RWPE2 (cell line): ENCODE measurements around the gene NCAM2.

ENCODE experiments used
- ATAC-seq: fragments of 200-7000 bp; cut with Tn5 transposase; 3 replicates; pipeline ENCODE4 v1.9.1; 2021; ENCODE audit warnings: low read depth
- DNase-seq: peaks from one replicate; pipeline ENCODE4 v3.0.0-alpha.2; 2020; ENCODE audit warnings: low spot score
- H3K27ac ChIP-seq: fragments of 450-650 bp; 2 replicates; pipeline ENCODE4 v1.5.1; 2017; ENCODE audit warnings: mild to moderate bottlenecking; ENCODE audit not compliant: poor library complexity, severe bottlenecking
- H3K27me3 ChIP-seq: fragments of 250-450 bp; sonication (Bioruptor Pico); 2 replicates; pipeline ENCODE4 v1.5.1; 2021; ENCODE audit warnings: mild to moderate bottlenecking, moderate library complexity; ENCODE audit not compliant: insufficient read depth, poor library complexity, severe bottlenecking
- H3K36me3 ChIP-seq: fragments of 250-450 bp; sonication (Bioruptor Pico); 2 replicates; pipeline ENCODE4 v1.5.1; 2020; ENCODE audit warnings: low read depth, mild to moderate bottlenecking, moderate library complexity
- H3K4me1 ChIP-seq: fragments of 250-450 bp; sonication (Bioruptor Pico); 2 replicates; pipeline ENCODE4 v1.5.1; 2021; ENCODE audit warnings: mild to moderate bottlenecking, moderate library complexity; ENCODE audit not compliant: insufficient read depth, poor library complexity, severe bottlenecking
- H3K4me3 ChIP-seq: fragments of 250-450 bp; sonication (Bioruptor Pico); 2 replicates; pipeline ENCODE4 v1.5.1; 2021; ENCODE audit warnings: mild to moderate bottlenecking, moderate library complexity; ENCODE audit not compliant: severe bottlenecking
- H3K9me3 ChIP-seq: fragments of 250-450 bp; sonication (Bioruptor Pico); 2 replicates; pipeline ENCODE4 v1.5.1; 2021; ENCODE audit warnings: mild to moderate bottlenecking, moderate library complexity; ENCODE audit not compliant: severe bottlenecking
- TF ChIP-seq, protein P1 (sequence below): fragments of 450-650 bp; IDR thresholded peaks from one replicate; pipeline ENCODE4 v1.5.1; 2017; ENCODE audit warnings: mild to moderate bottlenecking, moderate library complexity; ENCODE audit not compliant: poor library complexity, severe bottlenecking

The NCAM2 gene

DNA sequence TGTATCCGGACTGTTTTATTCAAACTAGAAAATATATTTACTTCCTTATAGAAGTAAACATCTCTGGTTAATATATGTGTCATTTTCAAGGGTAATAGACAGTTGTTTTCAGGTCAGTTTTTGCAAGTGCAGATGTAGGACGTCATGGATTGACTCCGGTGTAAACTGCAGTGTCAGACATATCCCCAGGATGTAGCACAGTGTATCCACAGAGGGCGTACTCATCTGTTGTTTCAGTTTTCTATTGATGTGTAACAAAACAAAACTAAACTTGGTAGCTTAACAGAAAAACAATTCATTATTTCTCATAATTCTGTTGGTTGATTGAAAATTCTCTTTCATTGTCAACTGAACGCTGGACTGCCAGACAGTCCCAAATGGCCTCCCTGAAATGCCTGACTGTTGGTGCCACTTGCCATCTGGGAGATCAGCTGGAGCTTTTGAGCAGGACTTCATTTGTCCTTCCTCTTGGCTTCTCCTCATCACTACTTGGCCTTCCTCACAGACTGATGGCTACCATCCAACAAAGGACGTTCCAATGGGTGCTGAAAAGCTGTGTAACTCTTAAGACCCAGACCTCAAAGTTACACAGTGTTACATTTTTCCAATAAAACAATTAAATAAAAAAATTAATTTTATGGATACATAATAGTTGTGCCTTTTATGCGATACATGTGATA, 181.6 kb downstream of the NCAM2 start:
- ATAC-seq: no peak
- no peak overlapping the region for H3K27ac ChIP-seq

GRCh38 chr21:21182401-21183010, 184.3 kb downstream of the NCAM2 start:
- peaks cover 29% of the 10 kb centered on the region for H3K27me3 ChIP-seq
- no peaks in the 10 kb centered on the region for H3K36me3 ChIP-seq
- no peak overlapping the region for H3K27ac ChIP-seq
- H3K9me3 ChIP-seq: no peaks in the 10 kb centered on the region
- DNase-seq (no peak), ATAC-seq (no peak)
- no peaks in the 10 kb centered on the region for H3K4me1 ChIP-seq
- H3K4me3 ChIP-seq: no peak overlapping the region
- TF ChIP-seq, protein P1, sequence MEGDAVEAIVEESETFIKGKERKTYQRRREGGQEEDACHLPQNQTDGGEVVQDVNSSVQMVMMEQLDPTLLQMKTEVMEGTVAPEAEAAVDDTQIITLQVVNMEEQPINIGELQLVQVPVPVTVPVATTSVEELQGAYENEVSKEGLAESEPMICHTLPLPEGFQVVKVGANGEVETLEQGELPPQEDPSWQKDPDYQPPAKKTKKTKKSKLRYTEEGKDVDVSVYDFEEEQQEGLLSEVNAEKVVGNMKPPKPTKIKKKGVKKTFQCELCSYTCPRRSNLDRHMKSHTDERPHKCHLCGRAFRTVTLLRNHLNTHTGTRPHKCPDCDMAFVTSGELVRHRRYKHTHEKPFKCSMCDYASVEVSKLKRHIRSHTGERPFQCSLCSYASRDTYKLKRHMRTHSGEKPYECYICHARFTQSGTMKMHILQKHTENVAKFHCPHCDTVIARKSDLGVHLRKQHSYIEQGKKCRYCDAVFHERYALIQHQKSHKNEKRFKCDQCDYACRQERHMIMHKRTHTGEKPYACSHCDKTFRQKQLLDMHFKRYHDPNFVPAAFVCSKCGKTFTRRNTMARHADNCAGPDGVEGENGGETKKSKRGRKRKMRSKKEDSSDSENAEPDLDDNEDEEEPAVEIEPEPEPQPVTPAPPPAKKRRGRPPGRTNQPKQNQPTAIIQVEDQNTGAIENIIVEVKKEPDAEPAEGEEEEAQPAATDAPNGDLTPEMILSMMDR: no peak

More for the DNA sequence above, 181.6 kb downstream of the NCAM2 start:
- H3K27me3 ChIP-seq: peaks cover 27% of the 10 kb centered on the region
- no peak overlapping the region for H3K4me3 ChIP-seq
- H3K4me1 ChIP-seq: no peaks in the 10 kb centered on the region
- H3K36me3 ChIP-seq: no peaks in the 10 kb centered on the region
- DNase-seq: no peak
- TF ChIP-seq, protein P1: no peak
- H3K9me3 ChIP-seq: no peaks in the 10 kb centered on the region

DNA sequence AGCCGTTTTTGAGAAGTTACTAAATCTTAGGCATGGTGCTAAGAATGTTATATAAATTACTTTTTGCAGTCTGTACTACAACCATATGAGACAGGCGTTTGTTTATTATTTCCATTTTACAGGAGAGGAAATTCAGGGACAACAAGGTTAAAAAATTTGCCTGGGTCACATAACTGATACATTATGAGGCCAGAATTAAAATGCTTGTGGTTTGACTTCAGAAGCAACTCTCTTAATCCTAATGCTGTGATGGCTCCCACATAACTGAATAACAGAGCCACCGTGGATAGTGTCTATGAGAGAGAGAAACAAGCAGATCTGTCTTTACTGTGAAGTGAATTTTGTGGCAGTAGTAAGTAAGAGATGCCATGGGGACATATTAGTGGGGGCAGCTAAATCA, 184.9 kb downstream of the NCAM2 start:
- TF ChIP-seq, protein P1: no peak
- no peaks in the 10 kb centered on the region for H3K9me3 ChIP-seq
- no peaks in the 10 kb centered on the region for H3K4me1 ChIP-seq
- H3K27ac ChIP-seq: no peak overlapping the region
- no peaks in the 10 kb centered on the region for H3K36me3 ChIP-seq
- H3K4me3 ChIP-seq: no peak overlapping the region
- peaks cover 32% of the 10 kb centered on the region for H3K27me3 ChIP-seq
- DNase-seq (no peak), ATAC-seq (no peak)

- H3K27me3 ChIP-seq: peaks cover 32% of the 10 kb centered on the region
- H3K36me3 ChIP-seq: no peaks in the 10 kb centered on the region
- ATAC-seq (no peak), DNase-seq (no peak)
- no peak overlapping the region for H3K4me3 ChIP-seq
- TF ChIP-seq, protein P1: no peak
- H3K27ac ChIP-seq: no peak overlapping the region
- no peaks in the 10 kb centered on the region for H3K4me1 ChIP-seq
- H3K9me3 ChIP-seq: no peaks in the 10 kb centered on the region
These were observed 186.7 kb downstream of the NCAM2 start for GRCh38 chr21:21184771-21185528.
